GM21528 (cell line): Measurements from ENCODE around the gene SFXN4.

Experiments used
- ATAC-seq: cut with Tn5 transposase; IDR thresholded peaks from one replicate; pipeline ENCODE4 v1.9.1; 2021; ENCODE audit warnings: mild to moderate bottlenecking, moderate library complexity; ENCODE audit not compliant: unreplicated experiment, low FRiP score

SFXN4 gene

GRCh38 chr10:119165171-119166117, at the start of gene SFXN4:
Gene SFXN4, minus strand, starts transcription at chr10:119165714. Its CDS starts 67 bp downstream, at chr10:119165647.
- ATAC-seq: peak; percentile 94

GRCh38 chr10:119211625-119212441, 46.3 kb upstream of the SFXN4 start:
- ATAC-seq: no peak

- ATAC-seq: no peak
Observed at GRCh38 chr10:119211176-119211575, 45.7 kb upstream of the SFXN4 start.

- no peak for ATAC-seq
Observed at GRCh38 chr10:119210633-119211032, 45.1 kb upstream of the SFXN4 start.

GRCh38 chr10:119209736-119210355, 44.3 kb upstream of the SFXN4 start:
- no peak for ATAC-seq

- no peak for ATAC-seq
Observed at GRCh38 chr10:119209035-119209735, 43.7 kb upstream of the SFXN4 start.

GRCh38 chr10:119208553-119208940, 43.0 kb upstream of the SFXN4 start:
- ATAC-seq: no peak

GRCh38 chr10:119207713-119208552, 42.4 kb upstream of the SFXN4 start:
- ATAC-seq: peak; percentile 10

GRCh38 chr10:119207366-119207666, 41.8 kb upstream of the SFXN4 start, which contains the start of gene GRK5:
Gene GRK5, plus strand, starts transcription at chr10:119207571. Its CDS starts 347 bp downstream, at chr10:119207918.
- ATAC-seq: peak; percentile 76

GRCh38 chr10:119206603-119207365, 41.3 kb upstream of the SFXN4 start:
- ATAC-seq: peak; percentile 63

- peak; percentile 33 for ATAC-seq
Observed at GRCh38 chr10:119205894-119206602, 40.5 kb upstream of the SFXN4 start.

GRCh38 chr10:119203006-119203405, 37.5 kb upstream of the SFXN4 start:
- ATAC-seq: no peak

GRCh38 chr10:119201233-119201632, 35.7 kb upstream of the SFXN4 start:
- ATAC-seq: no peak

- no peak for ATAC-seq
Observed at GRCh38 chr10:119199231-119199992, 33.9 kb upstream of the SFXN4 start.

GRCh38 chr10:119198438-119198837, 32.9 kb upstream of the SFXN4 start:
- ATAC-seq: no peak

GRCh38 chr10:119197921-119198320, 32.4 kb upstream of the SFXN4 start:
- no peak for ATAC-seq

GRCh38 chr10:119191881-119192280, 26.4 kb upstream of the SFXN4 start:
- no peak for ATAC-seq
